Kidney tubule cell (primary cell): ENCODE data around the gene GPR137.
"Not testable (repeated sequence)": the region's sequence is repeated elsewhere in the genome, so short reads cannot be mapped to it uniquely, and the experiment has no call there.

Source experiments
- DNase-seq: peaks from one replicate; pipeline ENCODE4 v3.0.0-alpha.2; 2018; ENCODE audit warnings: low spot score

GPR137 gene

GRCh38 chr11:64304316-64305072 lies 18.8 kb downstream of the GPR137 start:
- peak; percentile 92 for DNase-seq

- DNase-seq, result peak; percentile 98
Measured at GRCh38 chr11:64305075-64305690, 19.5 kb downstream of the GPR137 start, which contains the start of gene ESRRA. ESRRA (plus strand) TSS chr11:64305524; CDS start chr11:64307180, 1,656 bp downstream.

GRCh38 chr11:64305691-64306562 lies 20.3 kb downstream of the GPR137 start:
- peak; percentile 75 for DNase-seq

DNA sequence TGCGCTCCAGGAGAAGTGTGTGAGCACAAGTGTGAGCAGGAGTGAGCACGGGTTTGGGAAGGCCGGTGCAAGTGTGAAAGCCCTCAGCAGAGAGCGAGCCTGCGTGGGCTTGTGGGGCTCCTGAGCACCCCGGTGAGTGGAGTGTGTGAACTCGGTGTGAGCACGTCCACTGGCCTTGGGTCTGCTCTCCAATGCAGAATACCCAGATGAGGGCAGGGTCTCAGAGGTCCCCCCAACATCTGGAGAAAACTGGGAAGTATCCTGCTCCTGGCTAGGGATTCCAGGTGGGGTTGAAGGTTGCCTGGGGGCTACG lies 20.9 kb downstream of the GPR137 start:
- DNase-seq, result no peak

DNA sequence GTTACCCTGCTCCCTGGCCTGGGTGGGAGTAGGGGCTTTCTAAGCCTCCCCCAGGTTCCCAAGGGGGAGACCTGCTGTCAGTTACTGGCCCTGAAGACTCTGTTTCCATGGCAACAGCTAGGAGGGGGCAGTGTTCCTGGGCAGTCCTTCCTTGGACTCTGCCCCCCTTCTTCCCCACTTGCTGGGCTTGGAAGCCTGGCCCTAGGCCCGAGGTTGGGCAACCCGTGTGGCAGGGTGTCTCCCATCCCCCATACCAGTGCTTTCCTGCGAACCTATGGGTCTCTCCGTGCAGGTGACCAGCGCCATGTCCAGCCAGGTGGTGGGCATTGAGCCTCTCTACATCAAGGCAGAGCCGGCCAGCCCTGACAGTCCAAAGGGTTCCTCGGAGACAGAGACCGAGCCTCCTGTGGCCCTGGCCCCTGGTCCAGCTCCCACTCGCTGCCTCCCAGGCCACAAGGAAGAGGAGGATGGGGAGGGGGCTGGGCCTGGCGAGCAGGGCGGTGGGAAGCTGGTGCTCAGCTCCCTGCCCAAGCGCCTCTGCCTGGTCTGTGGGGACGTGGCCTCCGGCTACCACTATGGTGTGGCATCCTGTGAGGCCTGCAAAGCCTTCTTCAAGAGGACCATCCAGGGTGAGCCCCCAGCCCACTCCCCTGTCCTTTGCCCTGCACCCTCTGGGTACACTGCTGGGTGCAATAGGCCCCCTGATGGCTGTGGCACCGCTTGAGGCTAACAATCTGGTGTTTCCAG lies 21.4 kb downstream of the GPR137 start:
- peak; percentile 44 for DNase-seq

GRCh38 chr11:64307795-64308194 lies 22.1 kb downstream of the GPR137 start:
- DNase-seq, result not testable (repeated sequence)

- DNase-seq, result no peak
Measured at GRCh38 chr11:64312947-64313346, 27.3 kb downstream of the GPR137 start.

GRCh38 chr11:64313491-64314145 lies 28.0 kb downstream of the GPR137 start:
- no peak for DNase-seq

- DNase-seq, result no peak
Measured at GRCh38 chr11:64314146-64314804, 28.6 kb downstream of the GPR137 start.

DNA sequence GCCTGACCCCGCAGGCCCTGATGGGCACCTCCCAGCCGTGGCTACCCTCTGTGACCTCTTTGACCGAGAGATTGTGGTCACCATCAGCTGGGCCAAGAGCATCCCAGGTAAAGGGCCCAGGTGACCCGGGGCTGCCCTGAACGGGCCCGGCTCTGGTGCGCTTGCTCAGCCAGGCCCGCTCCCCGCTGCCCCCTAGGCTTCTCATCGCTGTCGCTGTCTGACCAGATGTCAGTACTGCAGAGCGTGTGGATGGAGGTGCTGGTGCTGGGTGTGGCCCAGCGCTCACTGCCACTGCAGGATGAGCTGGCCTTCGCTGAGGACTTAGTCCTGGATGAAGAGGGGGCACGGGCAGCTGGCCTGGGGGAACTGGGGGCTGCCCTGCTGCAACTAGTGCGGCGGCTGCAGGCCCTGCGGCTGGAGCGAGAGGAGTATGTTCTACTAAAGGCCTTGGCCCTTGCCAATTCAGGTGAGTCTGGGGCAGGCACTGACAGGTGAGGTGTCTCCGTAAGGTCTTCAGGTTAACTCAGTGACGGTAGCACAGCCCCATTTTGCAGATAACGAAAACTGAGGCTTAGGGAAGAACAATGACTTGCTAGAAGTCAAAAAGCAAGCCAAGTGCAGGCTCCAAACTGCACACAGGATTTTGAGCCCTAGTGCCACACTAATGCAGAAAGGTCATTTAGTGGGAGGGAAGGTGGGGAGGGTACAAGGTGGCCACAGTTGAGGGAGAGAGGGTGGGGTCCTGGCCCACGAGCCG lies 29.3 kb downstream of the GPR137 start:
- no peak for DNase-seq

DNA sequence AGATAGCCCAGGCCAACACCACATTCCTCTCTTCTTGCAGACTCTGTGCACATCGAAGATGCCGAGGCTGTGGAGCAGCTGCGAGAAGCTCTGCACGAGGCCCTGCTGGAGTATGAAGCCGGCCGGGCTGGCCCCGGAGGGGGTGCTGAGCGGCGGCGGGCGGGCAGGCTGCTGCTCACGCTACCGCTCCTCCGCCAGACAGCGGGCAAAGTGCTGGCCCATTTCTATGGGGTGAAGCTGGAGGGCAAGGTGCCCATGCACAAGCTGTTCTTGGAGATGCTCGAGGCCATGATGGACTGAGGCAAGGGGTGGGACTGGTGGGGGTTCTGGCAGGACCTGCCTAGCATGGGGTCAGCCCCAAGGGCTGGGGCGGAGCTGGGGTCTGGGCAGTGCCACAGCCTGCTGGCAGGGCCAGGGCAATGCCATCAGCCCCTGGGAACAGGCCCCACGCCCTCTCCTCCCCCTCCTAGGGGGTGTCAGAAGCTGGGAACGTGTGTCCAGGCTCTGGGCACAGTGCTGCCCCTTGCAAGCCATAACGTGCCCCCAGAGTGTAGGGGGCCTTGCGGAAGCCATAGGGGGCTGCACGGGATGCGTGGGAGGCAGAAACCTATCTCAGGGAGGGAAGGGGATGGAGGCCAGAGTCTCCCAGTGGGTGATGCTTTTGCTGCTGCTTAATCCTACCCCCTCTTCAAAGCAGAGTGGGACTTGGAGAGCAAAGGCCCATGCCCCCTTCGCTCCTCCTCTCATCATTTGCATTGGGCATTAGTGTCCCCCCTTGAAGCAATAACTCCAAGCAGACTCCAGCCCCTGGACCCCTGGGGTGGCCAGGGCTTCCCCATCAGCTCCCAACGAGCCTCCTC lies 30.2 kb downstream of the GPR137 start:
- DNase-seq, result not testable (repeated sequence)

- peak; percentile 66 for DNase-seq
Measured at GRCh38 chr11:64316672-64317324, 31.1 kb downstream of the GPR137 start.

GRCh38 chr11:64317325-64317960 lies 31.8 kb downstream of the GPR137 start, which contains the start of gene TRMT112:
TRMT112 (minus strand) TSS chr11:64317559; CDS start chr11:64317526, 33 bp downstream.
- peak; percentile 100 for DNase-seq

- peak; percentile 98 for DNase-seq
Measured at GRCh38 chr11:64317961-64318765, 32.5 kb downstream of the GPR137 start, which contains the start of gene PRDX5. PRDX5 (plus strand) TSS chr11:64318121; CDS start chr11:64318216, 95 bp downstream.

DNA sequence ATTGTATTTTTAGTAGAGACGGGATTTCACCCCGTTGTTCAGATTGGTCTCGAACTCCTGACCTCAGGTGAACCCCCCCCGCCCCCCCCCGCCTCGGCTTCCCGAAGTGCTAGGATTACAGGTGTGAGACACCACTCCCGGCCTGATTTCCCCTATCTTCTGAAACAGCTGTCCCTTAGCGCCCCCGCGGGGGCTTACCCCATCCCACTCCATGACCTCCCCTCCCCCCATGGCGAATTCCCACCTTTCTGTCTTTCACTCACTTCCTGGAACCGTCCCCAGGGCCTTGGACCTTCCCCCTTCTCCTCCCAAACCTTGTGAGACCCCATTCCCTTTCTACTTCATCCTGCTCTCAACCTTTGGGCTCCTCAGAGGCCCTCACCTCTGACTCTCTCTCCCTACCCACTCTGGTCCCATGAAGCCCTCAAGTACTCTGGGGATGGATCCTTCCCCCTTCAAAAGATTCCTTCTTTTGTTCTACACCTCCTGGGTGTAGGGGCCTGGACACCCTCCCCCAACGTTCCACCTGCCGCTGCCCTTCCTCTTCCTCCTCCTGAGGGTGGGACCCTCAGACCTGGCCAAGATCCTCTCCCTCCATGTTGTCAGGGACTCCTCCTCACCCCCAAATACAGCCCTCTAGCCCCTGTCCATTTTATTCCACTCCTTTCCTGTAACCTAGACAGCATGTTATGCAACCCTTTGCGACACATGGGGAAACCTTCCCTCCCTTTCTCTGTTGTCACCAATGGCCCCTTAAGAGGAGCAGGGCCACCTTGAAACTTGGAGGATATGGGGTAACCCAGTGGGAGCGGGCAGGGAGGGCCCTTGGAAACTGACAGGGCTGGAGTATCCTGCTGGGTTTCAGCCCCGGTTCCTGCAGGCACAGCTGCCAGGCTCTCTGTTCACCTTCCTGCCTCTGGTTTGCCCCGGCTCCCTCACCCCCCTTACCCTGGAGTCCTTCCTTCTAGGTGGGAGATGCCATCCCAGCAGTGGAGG lies 33.4 kb downstream of the GPR137 start:
- DNase-seq, result no peak

DNA sequence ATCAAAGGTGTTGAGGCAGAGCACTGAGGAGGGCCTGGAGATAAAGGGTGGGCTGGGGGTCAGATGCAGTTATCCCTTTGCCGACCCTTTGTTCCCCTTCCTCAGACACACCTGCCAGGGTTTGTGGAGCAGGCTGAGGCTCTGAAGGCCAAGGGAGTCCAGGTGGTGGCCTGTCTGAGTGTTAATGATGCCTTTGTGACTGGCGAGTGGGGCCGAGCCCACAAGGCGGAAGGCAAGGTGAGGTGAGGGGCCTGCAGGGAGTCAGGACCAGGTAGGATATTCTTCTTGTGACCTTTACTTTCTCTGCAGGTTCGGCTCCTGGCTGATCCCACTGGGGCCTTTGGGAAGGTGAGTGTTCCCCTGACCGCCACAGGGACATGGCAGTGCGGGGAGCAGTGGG lies 34.9 kb downstream of the GPR137 start:
- no peak for DNase-seq
